TTC549 (cell line): ENCODE measurements around the gene HOXA7.

Source experiments
- FAIRE-seq: peaks from 2 replicates; lab custom pipeline; 2012; peaks lifted over from hg19 to GRCh38; lab: Jason Lieb, UNC

The HOXA7 gene

DNA sequence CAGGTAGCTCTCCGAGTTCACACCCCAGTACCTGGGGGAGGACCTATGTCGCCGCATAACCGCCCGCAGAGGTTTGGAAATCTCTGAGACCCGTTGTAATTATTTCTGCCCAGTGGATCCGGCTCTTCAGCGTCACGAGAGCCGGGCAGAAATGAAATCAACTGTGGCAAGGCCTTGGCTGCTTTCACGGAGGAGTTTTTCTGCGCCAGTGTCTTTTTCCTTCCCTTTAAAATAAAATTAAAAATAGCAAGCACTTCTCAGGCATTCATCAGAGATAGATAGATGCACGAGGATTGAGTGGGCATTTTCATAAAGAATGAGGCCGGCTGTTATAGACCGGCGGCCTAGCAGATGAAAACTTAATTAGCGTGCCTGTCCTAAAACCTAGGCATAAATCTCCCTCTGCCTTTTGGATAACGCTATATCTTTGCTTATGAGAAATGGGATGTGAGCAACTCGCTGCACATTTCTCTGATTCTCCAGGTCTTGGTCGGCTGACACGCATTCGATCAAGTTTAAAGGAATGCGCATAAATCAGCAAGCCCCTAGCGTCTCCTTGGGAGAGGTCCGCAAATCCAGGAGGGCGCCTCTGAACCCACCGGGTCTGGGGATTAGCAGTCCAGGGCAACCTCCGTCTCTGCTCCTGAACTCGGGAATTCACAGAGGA lies 37.0 kb upstream of the HOXA7 start:
- FAIRE-seq, result no peak

DNA sequence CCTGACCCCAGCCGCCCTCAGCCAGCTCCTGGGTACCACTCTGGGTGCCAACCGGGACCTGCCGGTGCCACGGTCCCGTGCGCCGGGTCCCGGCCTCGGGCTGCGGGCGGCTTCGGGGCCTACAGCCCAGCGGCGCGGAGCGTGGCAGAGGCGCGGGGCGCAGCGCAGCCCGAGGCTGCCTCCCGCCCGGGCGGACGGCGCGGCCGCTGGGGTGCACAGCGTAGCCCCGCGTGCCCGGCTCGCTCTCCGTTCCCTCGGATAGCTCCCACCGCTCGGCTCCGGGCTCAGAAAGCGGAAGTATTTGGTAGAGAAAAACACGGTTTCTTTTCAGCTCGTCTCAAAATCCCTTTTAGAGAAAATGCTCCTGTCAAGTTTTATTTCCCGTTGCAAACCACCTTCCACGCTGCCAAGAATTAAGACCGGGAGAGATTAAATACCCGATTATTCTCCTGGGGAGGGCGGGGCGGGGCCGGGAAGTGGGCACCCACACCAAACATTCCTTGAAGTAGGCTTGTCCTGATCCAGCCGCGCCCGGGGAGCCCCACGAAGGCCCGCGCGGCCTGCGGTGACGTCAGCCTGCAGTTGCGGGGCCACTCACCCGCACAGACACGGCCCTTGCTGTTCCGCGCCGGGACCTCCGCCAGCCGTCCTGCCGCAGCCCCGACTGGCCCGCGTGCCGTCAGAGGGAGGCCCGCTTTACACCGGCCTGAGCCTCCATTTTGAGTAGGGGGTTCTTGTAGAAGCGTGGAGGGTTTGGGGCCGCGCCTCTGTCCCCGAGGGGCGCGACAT lies 36.3 kb upstream of the HOXA7 start:
- no peak for FAIRE-seq

DNA sequence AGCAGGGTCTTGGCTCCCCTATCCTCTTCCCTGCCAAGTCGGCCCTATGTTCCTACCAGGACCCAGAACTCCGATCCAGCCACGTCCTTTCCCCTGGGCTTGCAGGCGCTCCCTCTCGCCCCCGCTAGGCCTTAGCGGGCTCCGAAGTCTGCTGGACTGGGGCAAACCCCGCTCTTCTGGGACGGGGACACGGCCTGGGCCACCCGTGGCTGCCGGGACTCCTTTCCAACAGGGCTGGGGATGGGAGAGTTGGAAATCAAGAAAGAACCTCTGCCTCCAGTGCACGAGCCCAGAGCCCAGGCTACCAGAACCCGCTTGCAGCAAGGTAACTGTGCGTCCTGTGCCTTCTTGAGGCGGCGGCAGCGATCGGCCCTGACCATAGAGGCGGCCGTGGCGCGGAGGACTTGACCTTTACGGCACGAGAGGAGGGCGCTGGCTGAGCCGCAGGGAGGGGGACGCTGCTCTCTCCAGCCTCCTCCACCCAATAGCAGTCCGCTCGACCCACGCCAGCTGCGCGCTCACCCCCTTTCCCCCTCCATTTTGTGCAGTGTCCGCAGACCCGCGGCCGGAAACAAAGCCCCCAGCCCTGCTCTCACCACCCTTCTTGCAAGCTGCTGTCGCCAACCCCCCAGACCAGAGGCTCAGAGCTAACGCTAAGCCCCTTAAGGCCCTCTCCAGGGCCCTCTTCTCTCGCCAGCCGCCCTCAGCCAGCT lies 35.5 kb upstream of the HOXA7 start:
- no peak for FAIRE-seq

DNA sequence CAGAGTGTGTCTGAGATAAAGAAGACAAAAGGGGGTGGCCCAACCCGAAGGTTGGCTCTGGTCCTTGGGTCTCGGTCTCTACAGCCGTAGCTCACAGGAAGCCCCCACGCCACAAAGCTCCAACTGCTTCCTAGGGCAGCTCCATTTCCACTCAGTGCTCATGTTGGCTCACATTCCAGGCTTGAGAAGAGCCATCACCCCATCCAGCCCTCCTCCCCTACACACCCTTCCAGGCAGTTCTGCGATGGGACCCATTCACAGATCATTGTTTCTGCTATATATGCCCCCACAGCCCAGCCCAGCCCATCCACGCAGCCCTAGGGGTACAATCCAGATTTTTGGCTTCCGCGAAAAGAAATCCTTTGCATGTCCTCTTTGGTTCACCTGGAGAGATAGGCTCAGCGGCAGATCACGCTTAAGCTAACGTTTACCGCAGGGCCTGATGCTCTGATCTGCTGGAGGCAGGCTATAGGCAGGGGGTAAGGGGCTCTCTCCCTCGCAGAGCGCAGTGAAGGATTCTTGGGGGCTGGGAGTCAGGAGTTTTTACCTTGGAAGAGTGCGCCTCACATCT lies 34.8 kb upstream of the HOXA7 start:
- no peak for FAIRE-seq

DNA sequence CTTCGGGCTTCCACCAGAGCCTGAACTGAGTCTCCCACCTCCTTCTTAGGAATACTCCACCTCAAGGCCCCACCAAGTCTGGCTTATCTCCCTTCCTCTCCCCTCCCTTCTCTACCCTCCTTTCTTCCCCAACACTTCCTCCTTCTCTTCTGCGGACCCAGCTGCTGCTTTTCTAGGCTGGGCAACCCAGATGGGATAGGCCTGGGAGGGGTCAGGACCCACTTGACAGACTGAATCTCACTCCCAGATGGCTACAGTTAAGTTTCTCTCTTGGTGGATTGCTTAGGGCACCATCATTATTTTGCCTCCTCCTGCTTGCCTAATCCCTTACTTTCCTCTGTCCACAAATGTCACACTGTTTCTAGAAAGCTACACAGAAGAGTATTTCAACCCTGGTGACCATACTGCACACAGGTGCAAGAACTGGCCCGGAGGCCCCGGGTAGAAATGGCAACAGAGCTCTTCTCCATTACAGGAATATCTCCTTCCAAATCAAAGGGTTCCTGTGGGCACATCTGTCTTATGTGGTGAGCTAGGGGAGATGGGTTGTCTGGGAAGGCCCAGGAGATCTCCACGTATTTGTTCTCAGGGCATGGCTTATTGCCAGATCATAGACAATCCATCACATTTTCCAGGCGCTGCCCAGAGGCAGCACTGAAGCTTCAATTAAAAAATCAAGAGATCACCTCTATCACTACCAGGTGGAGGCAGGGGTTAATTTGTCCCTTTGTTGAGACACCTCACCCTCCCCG lies 33.7 kb upstream of the HOXA7 start:
- FAIRE-seq, result no peak

DNA sequence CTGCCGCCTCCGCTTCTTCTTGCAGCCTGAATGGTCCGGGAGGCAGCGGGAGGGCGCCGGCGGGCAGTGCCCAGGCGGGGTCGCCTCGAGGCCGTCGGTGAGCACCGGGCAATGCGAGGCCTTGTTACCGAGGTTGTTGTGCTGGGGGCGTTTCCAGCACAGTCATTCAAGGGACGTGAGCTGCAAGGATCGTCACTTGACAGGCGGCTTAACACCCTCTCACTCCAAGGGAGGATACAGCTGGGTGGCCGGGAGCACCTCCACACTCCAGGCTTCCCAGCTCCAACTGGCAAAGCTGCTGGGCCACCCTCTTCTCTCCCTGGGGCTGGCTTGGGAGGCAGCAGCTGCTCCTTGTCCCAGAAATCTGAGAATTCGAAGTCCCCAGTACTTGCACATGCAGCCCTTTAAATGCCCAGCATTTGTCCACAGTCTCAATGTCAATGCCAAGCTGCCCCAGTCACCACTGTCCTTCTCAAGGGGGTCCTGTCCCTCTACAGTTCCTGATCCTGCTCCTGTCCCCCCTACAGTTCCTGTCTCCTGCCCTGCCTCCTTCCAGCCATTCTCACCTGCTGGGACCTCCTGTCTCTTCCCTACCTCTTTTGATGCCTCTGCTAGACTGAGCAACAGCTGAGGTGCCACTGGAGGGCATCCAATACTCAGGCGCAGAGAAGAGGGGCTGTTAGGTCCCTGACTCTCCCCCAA lies 33.0 kb upstream of the HOXA7 start:
- FAIRE-seq, result no peak

DNA sequence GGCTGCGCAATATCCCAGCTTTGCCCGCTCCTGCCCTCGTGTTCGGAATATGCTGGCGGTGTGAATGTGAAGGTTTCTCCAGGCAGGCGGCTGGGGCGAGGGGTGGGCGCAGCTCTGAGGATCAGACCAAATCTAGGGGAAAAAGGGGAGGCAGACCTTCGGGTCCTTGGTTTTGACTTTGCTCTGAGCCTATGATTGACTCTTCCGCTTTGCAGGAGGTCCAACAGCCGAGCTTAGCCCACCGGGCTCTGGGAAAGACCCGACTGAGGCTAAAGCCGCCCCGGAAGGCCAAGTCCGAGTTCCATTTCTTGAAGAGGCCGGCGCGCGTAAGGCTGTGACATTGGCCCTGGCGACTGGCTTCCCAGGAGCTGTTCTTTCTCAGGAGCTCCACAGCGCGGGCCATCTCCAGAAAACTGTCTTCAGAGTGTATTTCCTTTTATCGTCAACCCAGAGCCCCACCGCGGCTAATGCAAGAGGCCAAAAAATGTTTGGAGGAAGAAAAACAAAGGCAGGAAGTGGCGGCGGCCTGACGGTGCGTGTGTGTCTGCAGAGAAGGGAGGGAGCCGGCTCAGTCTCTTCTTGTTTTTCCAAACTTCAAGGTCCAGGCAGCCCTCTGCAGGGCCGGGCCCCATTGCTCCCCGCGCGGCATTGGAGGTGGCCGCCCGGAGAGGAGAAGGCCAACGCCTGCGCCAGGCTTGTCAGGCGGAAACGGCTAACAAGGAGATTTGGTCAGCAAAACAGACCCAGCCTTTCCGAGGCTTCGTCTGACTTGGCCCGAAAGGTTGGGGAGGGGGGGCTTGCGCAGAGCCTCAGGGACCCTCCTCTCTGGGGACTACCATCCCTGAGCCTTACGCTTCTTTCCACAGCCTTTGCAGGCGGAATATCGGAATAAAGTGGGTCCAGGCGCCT lies 32.2 kb upstream of the HOXA7 start:
- FAIRE-seq, result no peak

DNA sequence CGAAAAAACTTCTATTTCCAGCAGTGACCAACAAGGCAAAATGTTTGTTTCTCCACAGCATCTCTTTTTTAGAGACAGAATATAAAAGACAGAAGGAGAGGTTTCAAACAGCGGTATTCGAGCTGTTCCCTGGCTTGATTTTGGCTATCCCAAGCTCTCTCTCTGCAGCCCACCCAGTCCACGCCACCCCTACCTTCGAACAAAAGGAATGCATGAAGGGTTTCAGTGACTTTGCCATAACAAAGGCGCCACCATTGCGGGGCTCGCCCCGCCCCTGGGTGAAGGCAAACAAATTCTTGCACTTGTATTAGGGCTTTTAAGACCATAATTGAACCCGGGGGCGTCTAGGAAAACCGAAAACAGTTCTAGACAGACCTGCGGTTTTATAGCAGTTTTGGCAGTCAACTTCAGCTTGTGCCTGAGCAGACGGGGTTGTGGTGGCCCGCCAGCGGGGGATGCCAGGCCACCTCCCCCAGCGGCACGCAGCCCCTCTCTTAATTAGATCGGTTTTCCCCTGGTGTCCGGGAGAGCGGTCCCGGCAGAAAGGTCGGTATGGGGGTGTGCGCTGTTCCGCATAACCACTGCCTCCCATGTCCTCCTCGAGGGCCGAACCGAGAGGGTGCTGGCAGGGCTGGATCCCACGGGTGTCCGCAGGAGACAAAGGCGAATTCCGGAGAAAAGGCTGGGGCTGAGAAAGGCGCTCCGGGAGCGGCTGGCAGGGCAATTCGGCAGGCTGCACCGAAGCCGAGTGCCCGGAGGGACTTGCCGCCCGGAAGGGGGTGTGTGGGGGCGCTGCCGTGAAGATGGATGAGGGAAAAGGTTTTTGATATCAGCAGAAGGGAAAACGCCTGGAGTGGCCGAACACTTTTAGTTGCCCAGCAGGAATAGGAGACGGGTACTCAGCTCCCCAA lies 31.3 kb upstream of the HOXA7 start:
- no peak for FAIRE-seq

DNA sequence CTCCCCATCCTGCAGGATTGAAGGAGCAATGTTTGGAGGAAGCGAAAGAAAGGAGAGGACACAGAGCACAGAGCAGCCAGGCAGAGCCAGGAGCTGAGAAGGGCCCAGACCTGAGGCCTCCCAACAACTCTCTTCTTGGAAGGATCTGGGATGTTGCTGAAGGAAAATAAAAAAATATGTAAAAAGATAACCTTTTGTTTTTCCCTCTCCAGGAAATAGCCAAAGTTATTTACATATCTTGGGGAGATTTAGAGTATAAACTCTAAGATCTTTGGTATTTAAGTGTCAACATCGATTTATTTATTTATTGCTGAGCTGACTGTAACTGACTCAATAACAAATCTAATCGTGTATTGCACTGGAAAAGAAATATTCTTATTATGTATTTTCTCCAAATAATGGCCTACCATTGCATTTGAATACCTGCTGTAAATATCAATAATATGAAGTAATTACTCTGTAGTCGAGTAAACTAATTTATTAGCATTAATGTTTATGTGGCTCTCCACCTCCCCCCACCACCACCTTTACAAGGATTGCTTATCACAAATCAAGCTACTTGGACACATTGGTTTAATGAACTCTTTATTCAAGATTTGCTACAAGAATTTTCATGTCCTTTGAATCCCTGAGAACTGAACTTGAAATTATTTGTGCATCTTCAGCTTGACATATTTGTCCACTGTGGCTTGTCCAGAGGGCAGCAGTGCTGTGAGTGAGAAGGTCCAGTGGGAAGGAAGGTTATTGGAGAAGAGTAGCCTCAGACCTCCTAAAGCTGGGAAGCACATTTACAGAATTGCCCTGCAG lies 30.4 kb upstream of the HOXA7 start:
- no peak for FAIRE-seq

DNA sequence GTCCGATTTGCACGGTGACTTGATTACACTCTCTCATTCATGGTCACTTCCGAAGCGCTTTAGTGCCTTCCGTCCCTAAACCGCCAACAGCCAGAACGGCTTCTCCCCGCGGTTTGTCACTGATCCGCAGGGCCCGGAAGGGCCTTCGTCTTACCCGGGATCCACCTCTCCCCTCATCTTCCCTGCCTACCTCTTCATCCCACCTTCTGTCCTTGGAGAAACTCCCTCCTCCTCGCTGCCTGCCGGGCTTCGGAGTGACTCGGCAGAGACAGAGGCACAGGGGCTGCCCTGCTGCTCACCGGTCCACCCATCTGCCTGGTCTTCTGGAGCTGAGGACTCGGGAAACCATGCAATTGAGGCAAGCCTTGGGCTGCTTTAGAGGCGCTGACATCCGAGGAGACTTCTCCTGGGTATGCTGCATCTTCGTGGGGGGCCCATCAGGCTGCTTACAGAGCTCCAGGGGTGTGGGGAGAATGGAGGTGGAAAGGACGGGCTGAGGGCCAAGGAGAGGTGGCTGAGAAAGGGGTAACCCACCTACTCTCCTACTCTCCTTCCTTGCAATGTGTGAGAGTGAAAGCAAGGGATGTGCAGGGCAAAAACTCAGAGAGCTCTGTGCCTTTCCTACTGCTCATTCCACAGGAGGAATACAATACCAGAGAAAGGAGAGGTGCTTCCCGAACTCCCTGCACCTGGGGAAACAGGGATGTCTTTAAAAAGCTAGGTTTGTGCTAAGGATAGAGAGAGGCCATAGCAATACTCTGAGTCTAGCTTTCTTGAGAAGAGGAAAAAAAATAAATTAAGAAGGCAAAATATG lies 29.6 kb upstream of the HOXA7 start:
- FAIRE-seq, result no peak

DNA sequence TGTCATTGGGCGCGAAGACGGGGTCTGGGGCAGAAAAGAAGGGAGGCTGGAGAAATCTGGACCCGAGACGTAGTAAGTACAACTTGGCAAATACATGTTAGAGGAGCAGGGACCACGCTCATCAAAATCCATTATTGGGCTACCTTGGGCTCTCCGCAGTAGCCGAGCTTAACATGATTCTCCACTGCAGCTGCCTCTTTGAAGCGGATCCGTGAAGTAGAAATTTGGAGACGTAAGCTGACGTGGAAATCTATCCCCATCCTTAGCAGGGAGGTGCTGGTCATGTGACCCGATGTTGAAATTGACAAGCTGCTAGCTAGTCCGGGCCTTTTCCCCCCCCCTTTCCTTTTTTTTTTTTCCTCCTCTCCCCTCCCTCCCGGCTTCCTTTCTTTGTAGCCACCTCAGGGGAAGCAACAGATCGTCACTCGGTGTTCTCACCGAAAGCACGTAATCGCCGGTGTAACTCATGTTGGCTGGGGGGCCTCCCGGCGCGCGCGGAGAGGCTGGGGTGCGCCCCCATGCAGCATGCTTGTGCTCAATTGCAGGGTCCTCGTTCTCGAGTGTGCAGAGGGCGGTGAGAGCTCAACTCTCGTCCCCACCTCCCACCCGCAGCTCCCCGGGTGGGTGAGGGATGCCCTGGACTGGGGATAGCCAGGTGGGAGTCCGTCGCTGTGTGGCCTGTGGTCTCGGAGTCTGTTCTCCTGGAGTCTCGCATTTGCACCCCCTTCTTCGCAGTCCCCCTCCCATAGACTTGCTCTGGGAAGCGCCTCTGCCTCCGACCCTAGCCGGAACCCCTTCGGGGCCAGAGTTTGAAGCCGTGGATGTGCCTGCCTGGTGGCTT lies 28.8 kb upstream of the HOXA7 start, which contains the start of gene HOXA11:
TSS of gene HOXA11 (minus strand) at position 220 of the 841 bp plus-strand sequence. CDS start at position 132, 88 bp downstream.
- FAIRE-seq, result no peak

DNA sequence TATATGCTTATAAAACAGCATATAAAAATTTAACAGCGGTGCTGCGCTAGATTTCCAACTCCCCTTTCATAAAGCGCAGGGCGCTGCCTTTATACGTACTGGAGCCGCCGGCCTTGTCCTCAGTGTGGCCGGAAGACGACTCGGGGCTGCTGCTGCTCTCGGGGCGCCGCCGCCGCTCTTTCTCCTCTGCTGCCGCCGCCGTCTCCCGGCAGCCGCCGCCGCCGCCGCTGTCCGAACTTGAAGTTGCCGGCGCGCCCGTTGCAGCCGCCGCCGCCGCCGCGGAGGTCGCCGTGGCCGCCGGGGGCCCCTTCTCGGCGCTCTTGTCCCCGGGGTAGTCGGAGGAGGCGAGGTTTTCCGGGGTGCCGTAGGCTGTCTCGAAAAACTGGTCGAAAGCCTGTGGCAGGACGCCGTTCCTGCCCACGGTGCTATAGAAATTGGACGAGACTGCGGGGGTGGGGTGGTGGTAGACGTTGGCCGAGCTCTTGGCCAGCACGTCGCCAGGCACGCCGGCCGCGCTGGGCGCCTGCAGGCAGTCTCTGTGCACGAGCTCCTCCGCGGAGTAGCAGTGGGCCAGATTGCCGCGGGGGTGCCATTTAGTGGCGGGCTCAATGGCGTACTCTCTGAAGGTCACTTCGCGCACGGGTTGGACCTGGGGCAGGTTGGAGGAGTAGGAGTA lies 28.0 kb upstream of the HOXA7 start:
- FAIRE-seq, result no peak

DNA sequence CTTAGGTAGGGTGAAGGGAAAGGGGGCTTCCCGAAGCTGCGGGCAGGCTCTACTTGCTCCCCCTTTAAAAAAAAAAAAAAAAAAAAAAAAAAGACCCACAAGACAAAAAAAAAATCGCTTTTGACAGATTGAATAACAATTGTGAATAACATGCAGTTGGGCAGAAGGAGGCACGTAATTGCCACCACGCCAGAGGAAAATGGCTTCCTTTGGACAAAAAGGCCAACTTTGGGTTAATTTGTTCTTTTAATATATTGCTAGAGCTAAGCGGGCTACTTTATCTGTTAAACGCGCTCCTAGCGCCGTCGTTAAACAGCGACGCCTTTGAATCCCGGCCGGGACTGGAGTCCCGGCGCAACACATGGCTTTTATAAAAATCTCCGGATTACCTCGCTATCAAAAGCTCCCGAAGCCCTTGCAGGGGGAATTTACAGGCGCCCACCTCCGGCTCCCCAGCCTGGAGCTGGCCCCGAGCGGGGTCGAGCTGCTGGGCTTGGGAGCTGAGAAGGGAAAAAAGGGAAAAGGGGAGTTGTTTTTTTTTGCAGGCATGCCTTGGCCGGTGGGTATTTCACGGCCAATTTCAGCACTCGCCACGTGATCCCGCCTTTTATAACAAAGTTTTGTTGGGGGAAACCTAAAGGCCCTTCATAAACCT lies 27.3 kb upstream of the HOXA7 start:
- FAIRE-seq, result no peak

DNA sequence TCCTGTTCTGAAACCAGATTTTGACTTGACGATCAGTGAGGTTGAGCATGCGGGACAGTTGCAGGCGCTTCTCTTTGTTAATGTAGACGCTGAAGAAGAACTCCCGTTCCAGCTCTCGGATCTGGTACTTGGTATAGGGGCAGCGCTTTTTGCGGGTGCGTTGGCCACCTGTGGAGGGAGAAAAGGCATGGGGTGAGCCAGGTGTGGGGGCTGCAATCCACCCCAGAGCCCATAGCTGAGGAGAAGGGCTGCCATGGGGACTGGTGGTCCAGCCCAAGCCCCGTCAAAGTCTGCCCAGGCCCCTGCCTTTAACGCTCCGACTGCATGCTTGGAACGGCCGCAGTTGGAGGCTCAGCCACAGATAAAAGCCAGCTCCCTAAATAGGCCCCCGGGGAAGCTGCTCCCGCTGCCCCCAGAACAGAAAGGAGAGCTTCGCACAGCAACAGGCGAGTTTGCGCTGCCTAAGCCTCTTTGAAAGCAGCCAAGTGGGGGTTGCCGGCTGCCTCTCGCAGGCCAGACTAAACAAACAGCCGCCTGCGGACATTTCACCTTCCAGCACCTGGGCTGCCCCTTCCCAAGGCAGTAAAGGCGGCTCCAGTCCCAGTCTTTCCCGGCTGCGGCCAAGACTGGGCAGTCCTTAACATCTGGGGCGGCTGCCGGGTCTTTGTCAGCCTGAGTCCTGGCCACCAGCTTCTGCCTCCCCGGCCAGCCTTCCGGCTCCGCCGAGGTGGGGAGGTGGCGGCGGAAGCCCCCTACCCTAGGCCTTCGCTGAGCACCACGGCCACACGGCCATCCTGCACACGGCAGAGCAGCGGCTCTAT lies 26.6 kb upstream of the HOXA7 start:
- FAIRE-seq, result no peak
